ENCODE measurements around the gene SHPK. TPM values are rescaled to one million over a fixed set of nuclear protein-coding genes. Genes with fewer than 3 reads are reported as not detected.

Gene SHPK
- total RNA-seq, 1 donor from 2014 or later: 9.0 TPM

DNA sequence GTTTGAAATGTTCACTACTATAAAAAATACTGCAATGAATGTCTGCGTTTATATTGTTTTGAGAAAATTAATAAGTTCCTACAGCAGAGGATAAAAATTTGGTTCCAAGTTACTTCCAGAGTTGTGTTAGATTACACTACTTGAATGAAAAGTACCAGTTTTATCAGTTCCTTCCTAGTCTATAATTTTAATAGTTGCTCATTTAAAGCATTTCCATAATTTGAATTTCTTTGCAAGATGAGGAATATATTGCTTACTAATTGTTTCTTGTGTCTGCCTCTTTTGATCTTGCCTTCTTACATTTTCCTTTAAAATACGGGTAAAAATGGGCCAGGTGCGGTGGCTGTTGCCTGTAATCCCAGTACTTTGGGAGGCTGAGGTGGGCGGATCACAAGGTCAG, 36.5 kb upstream of the SHPK start:
- FAIRE-seq: no peak
- Histone ChIP-seq H3K27me3 (ENCODE audit: control insufficient read depth, insufficient read depth, low read length) (no peaks in the 10 kb centered on the region), H3K36me3 (ENCODE audit: control insufficient read depth, insufficient read depth, low read length) (no peaks in the 10 kb centered on the region), H3K4me3 (ENCODE audit: low read depth, low read length) (no peak overlapping the region)
- no peak for DNase-seq (ENCODE audit: low read depth)
- TF ChIP-seq, protein P1, sequence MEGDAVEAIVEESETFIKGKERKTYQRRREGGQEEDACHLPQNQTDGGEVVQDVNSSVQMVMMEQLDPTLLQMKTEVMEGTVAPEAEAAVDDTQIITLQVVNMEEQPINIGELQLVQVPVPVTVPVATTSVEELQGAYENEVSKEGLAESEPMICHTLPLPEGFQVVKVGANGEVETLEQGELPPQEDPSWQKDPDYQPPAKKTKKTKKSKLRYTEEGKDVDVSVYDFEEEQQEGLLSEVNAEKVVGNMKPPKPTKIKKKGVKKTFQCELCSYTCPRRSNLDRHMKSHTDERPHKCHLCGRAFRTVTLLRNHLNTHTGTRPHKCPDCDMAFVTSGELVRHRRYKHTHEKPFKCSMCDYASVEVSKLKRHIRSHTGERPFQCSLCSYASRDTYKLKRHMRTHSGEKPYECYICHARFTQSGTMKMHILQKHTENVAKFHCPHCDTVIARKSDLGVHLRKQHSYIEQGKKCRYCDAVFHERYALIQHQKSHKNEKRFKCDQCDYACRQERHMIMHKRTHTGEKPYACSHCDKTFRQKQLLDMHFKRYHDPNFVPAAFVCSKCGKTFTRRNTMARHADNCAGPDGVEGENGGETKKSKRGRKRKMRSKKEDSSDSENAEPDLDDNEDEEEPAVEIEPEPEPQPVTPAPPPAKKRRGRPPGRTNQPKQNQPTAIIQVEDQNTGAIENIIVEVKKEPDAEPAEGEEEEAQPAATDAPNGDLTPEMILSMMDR (IDR thresholded peaks at IDR 0.05; ENCODE audit: insufficient read depth, low read length, severe bottlenecking): no peak

DNA sequence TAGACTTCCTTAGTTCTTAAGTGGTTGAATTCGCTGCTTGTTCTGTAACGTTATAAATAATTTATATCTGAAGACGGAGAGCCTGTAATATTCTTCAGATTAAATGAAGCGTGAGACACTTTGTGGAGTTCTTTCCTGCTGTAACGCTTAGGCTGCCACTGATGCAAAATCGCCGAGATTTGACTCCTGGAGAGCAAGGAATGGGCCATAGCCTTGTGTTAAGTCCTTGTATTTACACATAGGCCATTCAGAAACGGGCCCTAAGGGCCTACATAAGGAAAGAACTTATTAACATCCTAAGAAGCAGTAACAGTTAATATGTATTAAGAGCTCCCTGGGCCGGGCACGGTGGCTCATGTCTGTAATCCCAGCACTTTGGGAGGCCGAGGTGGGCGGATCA, 33.5 kb upstream of the SHPK start:
- no peak for FAIRE-seq
- peaks cover 10% of the 10 kb centered on the region for H3K36me3 ChIP-seq (ENCODE audit: control insufficient read depth, insufficient read depth, low read length)

DNA sequence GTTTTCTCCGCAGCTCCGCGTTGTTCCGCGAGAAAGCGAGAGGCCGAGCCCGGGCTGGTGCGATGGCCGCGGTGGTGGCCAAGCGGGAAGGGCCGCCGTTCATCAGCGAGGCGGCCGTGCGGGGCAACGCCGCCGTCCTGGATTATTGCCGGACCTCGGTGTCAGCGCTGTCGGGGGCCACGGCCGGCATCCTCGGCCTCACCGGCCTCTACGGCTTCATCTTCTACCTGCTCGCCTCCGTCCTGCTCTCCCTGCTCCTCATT, 33.0 kb upstream of the SHPK start:
- DNase-seq (ENCODE audit: low read depth): no peak
- Histone ChIP-seq H3K27me3 (ENCODE audit: control insufficient read depth, insufficient read depth, low read length) (no peaks in the 10 kb centered on the region), H3K36me3 (ENCODE audit: control insufficient read depth, insufficient read depth, low read length) (peaks cover 15% of the 10 kb centered on the region), H3K4me3 (ENCODE audit: low read depth, low read length) (peak overlapping the region; percentile 89)
- no peak for FAIRE-seq
- TF ChIP-seq, protein P1 (IDR thresholded peaks at IDR 0.05; ENCODE audit: insufficient read depth, low read length, severe bottlenecking): no peak

More for the DNA sequence above, 33.5 kb upstream of the SHPK start:
- Histone ChIP-seq H3K27me3 (ENCODE audit: control insufficient read depth, insufficient read depth, low read length) (no peaks in the 10 kb centered on the region), H3K4me3 (ENCODE audit: low read depth, low read length) (peak overlapping the region; percentile 89)
- TF ChIP-seq, protein P1 (IDR thresholded peaks at IDR 0.05; ENCODE audit: insufficient read depth, low read length, severe bottlenecking): no peak
- no peak for DNase-seq (ENCODE audit: low read depth)

DNA sequence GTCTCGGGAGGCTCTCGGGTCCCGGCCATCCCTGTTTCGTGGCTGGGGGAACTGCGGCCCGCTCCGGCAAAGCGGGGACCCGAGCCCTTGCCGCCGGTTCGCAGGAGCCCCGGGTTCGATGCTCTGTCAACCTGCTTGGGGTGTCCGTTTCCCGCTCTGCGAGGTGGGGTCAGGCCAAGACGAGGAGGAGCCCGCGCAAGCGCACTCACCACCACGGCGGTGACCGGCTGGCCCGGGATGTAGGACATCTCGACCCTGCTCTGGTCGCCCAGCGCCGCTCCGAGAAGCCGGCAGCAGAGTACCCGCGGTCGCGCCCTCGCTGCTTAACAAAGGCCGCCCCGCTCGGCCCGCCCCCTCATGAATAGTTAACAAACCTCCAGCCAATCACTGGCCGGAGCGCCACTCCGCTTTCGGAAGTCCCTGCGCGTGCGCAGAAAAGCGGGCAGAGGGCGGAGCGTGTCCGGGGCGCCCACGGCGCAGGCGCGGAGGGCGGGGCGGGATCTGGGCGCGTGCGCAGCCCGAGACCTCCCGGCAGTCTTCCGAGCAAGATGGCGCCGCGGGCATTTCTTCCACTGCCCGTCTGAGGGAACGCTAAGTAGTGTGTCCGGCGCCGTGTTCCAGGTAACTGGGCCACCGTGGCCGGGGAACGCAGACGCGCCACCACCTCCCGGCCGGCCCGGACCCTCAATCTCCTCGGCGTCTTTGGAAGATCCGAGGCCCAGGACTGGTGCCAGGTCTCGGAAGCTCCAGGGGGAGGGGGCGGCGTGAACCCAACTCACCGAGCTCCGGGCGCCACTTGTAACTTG, 32.4 kb upstream of the SHPK start, which contains the start of the genes EMC6 and TAX1BP3:
EMC6 (plus strand) TSS at position 534 of the 806 bp plus-strand sequence. CDS start 335 bp downstream, outside the sequence.
TAX1BP3 (minus strand) TSS at position 300 of the 806 bp plus-strand sequence; CDS start at position 248, 52 bp downstream.
- DNase-seq (ENCODE audit: low read depth) (peak; percentile 91), FAIRE-seq (no peak)
- Histone ChIP-seq H3K36me3 (ENCODE audit: control insufficient read depth, insufficient read depth, low read length) (peaks cover 21% of the 10 kb centered on the region), H3K4me3 (ENCODE audit: low read depth, low read length) (peak within 1 kb of the TSS; percentile 89), H3K27me3 (ENCODE audit: control insufficient read depth, insufficient read depth, low read length) (no peaks in the 10 kb centered on the region)
- TF ChIP-seq, protein P1 (IDR thresholded peaks at IDR 0.05; ENCODE audit: insufficient read depth, low read length, severe bottlenecking): no peak

DNA sequence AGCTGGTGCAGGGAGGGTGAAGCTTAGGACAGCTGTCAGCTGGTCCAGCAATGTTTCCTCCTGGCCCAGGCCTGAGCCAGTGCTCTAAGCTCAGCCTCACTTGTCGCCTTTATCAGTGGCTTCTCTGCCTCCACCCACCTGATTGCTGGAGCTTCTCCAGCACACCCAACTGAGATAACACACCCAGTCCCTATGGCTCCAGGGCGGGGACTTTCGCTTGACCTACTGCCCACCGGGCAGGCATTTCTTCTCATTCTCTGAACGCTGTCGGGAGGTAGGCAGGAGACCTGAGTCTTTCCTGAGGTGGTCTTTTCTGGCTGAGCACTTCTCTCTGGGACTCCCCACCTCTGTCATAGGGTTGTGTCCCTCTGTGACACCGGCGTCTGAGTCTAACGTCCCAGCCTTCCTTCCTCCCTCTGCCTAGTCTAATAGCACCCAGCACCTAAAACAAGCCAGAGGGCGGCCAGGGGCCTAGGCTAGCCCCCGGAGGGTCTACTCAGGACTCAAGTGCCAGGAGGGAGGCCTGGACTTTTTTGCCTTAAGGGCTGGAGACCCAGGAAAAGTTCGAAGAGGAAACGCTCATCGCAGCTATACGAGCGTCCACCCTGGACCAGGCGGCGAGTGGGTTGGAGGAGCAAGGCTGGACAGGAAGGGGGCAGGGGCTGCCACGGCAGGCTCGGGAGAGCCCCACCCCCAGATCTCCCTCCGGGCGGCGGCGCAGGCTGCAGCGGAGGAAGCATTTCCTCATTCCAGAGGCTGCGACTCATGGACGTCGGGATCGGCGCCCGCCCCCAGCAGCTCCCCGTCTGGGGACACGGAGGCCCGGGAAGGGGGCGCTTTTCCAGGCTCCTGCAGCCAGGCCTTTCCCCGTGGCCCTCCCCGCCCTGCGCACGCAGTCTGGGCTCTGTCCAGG, 31.6 kb upstream of the SHPK start:
- TF ChIP-seq, protein P1 (IDR thresholded peaks at IDR 0.05; ENCODE audit: insufficient read depth, low read length, severe bottlenecking): no peak
- DNase-seq (ENCODE audit: low read depth): peak; percentile 80
- no peak for FAIRE-seq

More for the DNA sequence above, 31.6 kb upstream of the SHPK start:
- no peaks in the 10 kb centered on the region for H3K27me3 ChIP-seq (ENCODE audit: control insufficient read depth, insufficient read depth, low read length)
- H3K4me3 ChIP-seq (ENCODE audit: low read depth, low read length): peak overlapping the region; percentile 89
- peaks cover 22% of the 10 kb centered on the region for H3K36me3 ChIP-seq (ENCODE audit: control insufficient read depth, insufficient read depth, low read length)
